ENCODE results near the gene UBN1.

UBN1 gene

GRCh38 chr16:4846901-4847773, at the start of gene UBN1, which contains the start of gene GLYR1:
TSS of gene UBN1 (plus strand) at chr16:4847481. CDS start at chr16:4852918, 5,437 bp downstream.
TSS of gene GLYR1 (minus strand) at chr16:4847288. CDS start at chr16:4847265, 23 bp downstream.
- TF ChIP-seq CTCF (conservative IDR thresholded peaks at IDR 0.05; ENCODE audit: low read length): no peak
- peak within 1 kb of the TSS; percentile 83 for H3K4me3 ChIP-seq (ENCODE audit: low read length)
- DNase-seq (ENCODE audit: low read depth): peak; percentile 95

- no peak for TF ChIP-seq CTCF (conservative IDR thresholded peaks at IDR 0.05; ENCODE audit: low read length)
- no peak overlapping the region for H3K4me3 ChIP-seq (ENCODE audit: low read length)
- no peak for DNase-seq (ENCODE audit: low read depth)
These were observed 49.5 kb upstream of the UBN1 start for GRCh38 chr16:4797805-4798252.

- no peak for TF ChIP-seq CTCF (conservative IDR thresholded peaks at IDR 0.05; ENCODE audit: low read length)
- DNase-seq (ENCODE audit: low read depth): no peak
- no peak overlapping the region for H3K4me3 ChIP-seq (ENCODE audit: low read length)
These were observed 48.8 kb upstream of the UBN1 start for GRCh38 chr16:4798456-4798855.

GRCh38 chr16:4799171-4799855, 48.0 kb upstream of the UBN1 start:
- no peak for TF ChIP-seq CTCF (conservative IDR thresholded peaks at IDR 0.05; ENCODE audit: low read length)
- no peak for DNase-seq (ENCODE audit: low read depth)
- no peak overlapping the region for H3K4me3 ChIP-seq (ENCODE audit: low read length)

- TF ChIP-seq CTCF (conservative IDR thresholded peaks at IDR 0.05; ENCODE audit: low read length): no peak
- no peak for DNase-seq (ENCODE audit: low read depth)
- no peak overlapping the region for H3K4me3 ChIP-seq (ENCODE audit: low read length)
These were observed 46.8 kb upstream of the UBN1 start for GRCh38 chr16:4800290-4801041.

GRCh38 chr16:4801051-4801961, 46.0 kb upstream of the UBN1 start:
- no peak for TF ChIP-seq CTCF (conservative IDR thresholded peaks at IDR 0.05; ENCODE audit: low read length)
- H3K4me3 ChIP-seq (ENCODE audit: low read length): peak overlapping the region; percentile 74
- DNase-seq (ENCODE audit: low read depth): no peak

Measured in AG10803 (cell line).